ENCODE data around the gene TGFBR2.
"Not testable (repeated sequence)": the region's sequence is repeated elsewhere in the genome, so short reads cannot be mapped to it uniquely, and the experiment has no call there.

Gene TGFBR2

GRCh38 chr3:30659270-30660130 is 53.1 kb downstream of the TGFBR2 start:
- DNase-seq = no peak

- DNase-seq = no peak
Measured at GRCh38 chr3:30660136-30660535, 53.7 kb downstream of the TGFBR2 start.

GRCh38 chr3:30660656-30661055 is 54.3 kb downstream of the TGFBR2 start:
- no peak for DNase-seq

- no peak for DNase-seq
Measured at GRCh38 chr3:30661098-30661873, 54.9 kb downstream of the TGFBR2 start.

GRCh38 chr3:30662836-30663235 is 56.4 kb downstream of the TGFBR2 start:
- DNase-seq = no peak

DNA sequence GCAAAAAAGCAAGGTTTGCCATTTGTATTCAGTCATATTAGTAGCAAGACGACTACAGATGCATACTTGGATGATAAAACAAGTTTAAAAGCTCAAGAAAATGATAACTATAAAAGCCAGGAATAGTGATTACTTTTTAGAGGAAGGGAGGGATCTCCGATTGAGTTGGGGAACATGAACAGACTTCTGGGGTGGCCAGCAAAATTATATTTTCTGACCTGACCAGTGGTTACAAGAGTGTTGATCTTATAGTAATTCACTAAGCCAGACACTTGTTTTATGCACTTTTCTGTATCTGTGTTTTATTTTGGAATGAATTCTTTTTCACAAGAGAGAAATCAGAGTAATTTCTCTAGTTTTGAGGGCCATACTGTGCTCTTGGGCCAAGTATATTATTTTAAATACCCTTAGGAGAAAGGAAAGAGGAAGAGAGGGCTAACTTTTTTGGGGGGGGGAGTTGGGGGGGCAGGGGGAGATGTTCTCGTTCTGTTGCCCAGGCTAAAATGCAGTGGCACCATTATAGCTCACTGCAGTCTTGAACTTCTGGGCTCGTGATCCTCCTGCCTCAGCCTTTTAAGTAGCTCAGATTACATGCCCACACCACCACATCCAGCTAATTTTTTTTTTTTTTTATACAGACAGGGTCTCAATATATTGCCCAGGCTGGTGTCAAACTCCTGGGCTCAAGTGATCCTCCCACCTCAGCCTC is 57.3 kb downstream of the TGFBR2 start:
- no peak for DNase-seq

- DNase-seq = no peak
Measured at GRCh38 chr3:30664459-30664858, 58.1 kb downstream of the TGFBR2 start.

DNA sequence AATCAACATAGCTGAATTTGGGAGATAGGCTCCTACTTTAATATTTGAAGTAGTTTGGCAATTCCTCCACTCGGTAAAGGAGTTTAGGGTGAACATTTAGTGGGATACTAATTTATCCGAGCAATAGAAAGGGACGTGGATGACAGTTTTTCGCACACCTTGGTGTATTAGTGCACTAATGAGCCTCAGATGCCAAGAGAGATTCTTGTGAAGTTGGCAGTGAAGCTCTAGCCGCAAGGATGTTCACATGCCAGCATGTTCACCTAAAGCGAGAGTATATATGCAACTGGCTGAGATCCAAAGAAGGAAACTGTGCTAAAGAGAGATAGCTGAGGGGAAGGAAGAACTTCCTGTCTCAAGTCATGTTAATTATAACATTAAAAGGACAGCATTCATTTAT is 58.5 kb downstream of the TGFBR2 start:
- DNase-seq = no peak

DNA sequence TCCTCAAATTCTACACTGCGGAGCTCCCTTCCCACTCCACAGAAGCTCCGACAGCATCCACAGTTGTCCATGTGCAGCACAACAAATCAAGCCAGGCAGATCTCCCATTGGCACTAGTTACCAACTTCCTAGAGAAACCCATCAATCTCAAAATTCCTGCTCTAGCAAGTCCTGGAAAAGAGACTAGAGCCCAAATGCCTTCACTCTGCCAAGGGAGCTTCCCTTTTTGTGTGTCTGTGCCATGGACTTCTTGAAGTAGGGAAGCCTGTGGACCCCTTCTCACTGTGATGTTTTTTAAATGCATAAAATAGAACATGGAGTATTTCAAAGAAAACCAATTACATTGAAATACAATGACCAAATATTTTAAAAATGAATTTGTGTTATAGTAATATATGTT is 59.1 kb downstream of the TGFBR2 start:
- DNase-seq = no peak

DNA sequence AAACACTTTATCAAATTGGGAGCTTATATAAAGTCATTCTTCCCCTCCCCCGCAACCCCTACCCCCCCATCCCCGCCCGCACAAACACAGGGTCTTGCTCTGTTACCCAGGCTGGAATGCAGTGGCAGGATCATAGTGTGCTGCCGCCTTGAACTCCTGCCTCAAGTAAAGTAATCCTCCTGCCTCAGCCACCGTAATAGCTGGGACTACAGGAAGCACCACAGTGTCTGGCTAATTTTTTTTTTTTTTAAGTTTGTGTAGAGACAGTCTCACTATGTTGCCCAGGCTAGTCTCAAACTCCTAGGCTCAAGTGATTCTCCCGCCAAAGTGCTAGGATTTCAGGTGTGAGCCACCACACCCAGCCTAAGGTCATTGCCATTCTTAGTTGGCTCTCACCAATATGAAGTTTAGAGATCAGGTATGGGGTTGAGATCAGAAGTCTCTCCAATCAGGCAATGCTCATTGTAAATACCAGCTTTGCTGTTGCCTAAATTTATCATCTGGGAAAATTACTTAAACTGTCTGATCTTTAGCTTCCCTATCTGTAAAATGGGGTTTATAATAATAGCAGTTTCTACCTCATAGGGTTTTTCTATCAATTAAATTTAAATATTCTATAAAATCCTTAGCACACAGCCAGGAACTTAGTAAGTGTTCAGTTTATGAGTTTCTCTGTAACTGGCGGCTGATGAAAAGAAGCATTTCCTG is 60.3 kb downstream of the TGFBR2 start:
- DNase-seq = no peak

DNA sequence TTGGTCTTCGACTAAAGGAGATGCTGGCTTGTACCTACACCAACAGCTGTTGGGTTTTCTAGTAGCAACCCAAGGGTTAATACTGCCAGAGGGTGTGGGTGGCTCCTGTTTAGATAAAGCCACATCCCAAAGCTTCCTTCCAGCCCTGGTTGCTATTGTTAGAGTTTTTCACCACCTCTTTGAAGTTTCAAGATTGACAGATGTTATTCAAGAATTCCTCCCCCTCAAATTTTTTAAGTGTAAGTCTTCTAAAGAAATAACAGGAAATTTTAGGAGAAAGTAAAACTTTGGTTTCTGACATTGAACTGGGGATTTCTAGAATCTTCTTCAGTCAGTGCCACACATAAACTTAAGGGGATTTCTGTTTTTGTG is 60.9 kb downstream of the TGFBR2 start:
- no peak for DNase-seq

- no peak for DNase-seq
Measured at GRCh38 chr3:30668051-30668609, 61.7 kb downstream of the TGFBR2 start.

DNA sequence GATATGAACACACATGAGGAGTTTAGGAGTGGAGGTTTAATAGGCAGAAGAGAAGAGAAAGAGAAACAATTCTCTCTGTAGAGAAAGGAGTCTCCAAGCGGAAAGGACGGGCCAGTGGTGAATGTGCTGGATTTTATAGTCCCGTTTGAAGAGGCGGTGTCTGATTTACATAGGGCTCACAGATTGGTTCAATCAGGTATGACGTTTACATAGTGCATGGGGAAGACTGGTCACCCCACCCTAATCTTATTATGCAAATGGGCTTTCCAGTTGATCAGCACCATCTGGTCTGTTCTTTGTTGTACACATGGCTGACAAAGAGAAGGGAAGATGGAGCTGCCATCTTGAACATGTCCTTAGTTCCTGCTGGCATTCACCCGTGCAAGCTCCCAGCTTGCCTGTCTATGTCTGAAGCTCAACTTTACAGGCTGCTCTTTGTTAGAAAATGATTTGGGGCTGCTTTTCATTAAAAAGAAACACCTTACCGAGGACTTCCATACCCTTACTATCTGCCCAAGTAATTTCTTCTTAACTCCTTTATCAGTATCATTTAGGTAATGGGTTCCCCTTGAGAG is 63.0 kb downstream of the TGFBR2 start:
- not testable (repeated sequence) for DNase-seq

DNA sequence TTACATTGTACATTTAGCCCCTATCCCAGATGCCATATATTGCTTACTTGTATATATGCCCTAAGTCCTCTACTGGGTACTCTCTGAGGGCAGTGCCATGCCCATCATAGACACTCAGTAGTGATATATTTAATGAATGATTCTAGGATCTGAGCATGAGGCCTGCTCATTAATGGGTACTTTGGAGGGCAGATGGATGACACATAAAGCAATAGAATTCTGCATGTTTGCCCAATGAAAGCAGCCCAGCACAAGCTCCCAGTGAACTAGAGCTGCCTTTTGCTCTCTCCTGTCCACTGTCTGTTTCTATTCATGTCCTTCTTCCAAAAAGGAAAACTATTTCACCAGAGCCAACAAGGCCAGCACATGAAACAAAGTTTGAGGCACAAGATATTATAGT is 63.9 kb downstream of the TGFBR2 start:
- no peak for DNase-seq

DNA sequence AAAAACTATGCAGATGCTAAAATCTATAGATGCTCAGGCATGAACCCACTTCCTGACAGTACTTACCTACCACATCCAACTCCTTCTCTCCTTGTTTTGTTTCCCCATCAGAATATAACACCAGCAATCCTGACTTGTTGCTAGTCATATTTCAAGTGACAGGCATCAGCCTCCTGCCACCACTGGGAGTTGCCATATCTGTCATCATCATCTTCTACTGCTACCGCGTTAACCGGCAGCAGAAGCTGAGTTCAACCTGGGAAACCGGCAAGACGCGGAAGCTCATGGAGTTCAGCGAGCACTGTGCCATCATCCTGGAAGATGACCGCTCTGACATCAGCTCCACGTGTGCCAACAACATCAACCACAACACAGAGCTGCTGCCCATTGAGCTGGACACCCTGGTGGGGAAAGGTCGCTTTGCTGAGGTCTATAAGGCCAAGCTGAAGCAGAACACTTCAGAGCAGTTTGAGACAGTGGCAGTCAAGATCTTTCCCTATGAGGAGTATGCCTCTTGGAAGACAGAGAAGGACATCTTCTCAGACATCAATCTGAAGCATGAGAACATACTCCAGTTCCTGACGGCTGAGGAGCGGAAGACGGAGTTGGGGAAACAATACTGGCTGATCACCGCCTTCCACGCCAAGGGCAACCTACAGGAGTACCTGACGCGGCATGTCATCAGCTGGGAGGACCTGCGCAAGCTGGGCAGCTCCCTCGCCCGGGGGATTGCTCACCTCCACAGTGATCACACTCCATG is 65.3 kb downstream of the TGFBR2 start:
- no peak for DNase-seq

DNA sequence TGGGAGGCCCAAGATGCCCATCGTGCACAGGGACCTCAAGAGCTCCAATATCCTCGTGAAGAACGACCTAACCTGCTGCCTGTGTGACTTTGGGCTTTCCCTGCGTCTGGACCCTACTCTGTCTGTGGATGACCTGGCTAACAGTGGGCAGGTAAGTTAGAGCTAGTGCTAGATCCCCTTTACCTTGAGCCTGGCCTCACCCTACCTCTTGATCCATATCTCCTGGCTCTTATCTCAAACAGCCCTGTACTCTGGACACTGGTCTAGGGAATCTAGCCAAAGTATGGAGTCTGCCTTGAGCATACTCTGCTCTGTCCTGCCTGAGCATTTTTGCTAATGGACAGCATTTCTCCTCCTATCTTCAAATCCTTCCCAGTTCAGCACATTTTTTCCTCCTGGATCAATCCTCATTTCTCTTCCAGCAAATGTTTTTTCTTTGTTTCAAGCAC is 65.9 kb downstream of the TGFBR2 start:
- DNase-seq = no peak

- no peak for DNase-seq
Measured at GRCh38 chr3:30672959-30673358, 66.6 kb downstream of the TGFBR2 start.

DNA sequence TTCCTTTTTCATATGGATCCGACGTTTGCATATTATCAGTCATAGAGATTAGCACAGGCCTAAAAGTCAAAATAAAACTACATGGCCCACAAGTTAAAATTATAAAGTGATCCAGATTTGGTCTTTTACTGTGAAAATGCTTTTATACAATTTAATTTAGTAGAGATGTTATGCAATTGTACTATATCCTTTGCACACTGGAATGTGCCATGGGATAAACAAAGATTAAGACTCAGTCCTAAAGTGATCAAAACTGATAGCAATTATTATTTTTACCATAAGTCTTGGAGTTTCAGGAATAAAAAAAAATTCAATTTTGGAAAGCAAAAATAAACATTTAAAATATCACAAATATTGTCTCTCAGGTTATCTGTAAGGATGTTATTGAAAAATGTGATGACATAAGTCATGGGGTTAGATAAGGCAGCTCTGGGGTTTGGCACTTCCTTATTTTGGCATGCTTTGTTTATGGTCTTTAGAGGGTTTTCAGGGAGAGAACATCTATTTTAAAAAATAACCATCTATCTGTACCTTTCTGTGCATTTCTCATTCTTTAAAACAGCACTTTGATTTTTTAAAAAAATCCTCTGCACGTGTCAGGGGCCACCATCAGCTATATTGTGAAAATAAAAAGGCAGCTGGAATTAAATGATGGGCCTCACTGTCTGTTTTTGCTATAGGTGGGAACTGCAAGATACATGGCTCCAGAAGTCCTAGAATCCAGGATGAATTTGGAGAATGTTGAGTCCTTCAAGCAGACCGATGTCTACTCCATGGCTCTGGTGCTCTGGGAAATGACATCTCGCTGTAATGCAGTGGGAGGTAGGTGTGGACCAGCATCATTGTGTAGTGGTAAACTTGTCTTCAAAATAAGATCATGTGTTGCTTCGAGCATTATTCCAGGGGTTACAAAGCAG is 67.3 kb downstream of the TGFBR2 start:
- DNase-seq = no peak

DNA sequence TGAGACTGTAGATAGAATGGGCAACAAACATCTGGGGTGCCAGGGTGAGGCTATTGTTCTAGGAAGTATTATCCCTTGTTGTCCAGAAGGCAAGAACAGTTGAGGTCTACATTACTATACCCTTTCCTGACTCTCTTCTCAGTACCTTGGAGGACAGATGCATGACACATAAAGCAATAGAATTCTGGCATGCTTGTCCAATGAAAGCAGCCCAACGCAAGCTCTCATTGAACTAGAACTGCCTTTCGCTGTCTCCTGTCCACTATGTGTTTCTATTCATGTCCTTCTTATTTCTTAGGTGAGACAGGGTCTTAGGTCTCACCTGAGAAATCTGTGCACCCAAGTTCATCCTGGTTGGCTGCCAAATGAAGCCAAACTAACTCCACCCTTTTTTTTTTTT is 68.6 kb downstream of the TGFBR2 start:
- no peak for DNase-seq

DNA sequence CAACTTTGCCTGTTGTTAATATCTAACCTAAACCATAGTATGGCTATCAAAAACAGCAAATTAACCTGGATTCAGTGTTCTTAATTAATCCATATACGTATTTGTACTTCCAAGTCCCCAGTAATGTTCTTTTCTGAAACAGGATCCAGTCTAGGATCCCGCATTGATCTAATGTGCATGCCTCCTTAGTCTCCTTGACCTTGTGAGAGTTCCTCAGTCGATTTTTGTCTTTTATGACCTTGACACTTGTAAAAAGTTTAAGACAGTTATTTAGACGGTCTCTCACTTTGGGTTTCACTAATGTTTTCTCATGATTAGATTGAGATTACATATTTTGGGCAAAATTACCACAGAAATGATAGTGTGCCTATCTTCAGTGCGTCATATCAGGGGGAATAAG is 69.4 kb downstream of the TGFBR2 start:
- no peak for DNase-seq

Data from activated CD8-positive, alpha-beta memory T cell treated with anti-CD3 and anti-CD28 coated beads, Interleukin-2, amount 50 U/mL, for 48 hours (primary cell).